Heart left ventricle (tissue), 13 donors: ENCODE data around the gene SLC24A4.

Experiments
- POLR2A ChIP-seq, 2 donors: fragments of 450-650 bp; IDR thresholded peaks; one replicate each; pipeline ENCODE4 v1.6.1; 2017; ENCODE audit warnings: antibody characterized with exemption in 2 of 2, mild to moderate bottlenecking in 2 of 2, moderate library complexity in 2 of 2
- TF ChIP-seq, protein P1 (sequence below), 12 donors: fragments of 200-600 bp; sonication (generic) in 4 of 12; IDR thresholded peaks; one replicate each; pipeline versions ENCODE4 v1.5.0 to v1.8.0; 2018 to 2022; ENCODE audit warnings: antibody characterized with exemption in 12 of 12, mild to moderate bottlenecking in 5 of 12
- donor health status: ischemic (EF 13 %, LVEDD 7.1; RV severe dilation, severe dysfunction).
- donor health status: DM: no; HTN: yes; CAD: no.
- donor health status: DM: no; HTN: no; CAD: no.
- donor health status: ischemic (EF 25% LVEDD 6.9; RV normal size, moderate dysfunction).
- donor health status: ischemic (EF 25% LVEDD 5.7; RV mildly dilated, moderate dysfunction).
- donor health status: ischemic (EF 35%, LVEDD 5.7; RV mildly dilated, moderate dysfunction).
- donor health status: nonischemic (EF 11% LVEDD 7.7; RV severe dilation, severe dysfunction).
- donor health status: DM: yes; HTN: yes; CAD: no.
- donor health status: PGD.
- donor health status: ischemic (EF 29% LVEDD 5.4; RV normal size, mild dysfunction).
- donor health status: nonischemic (EF 23%, LVEDD 6.1; RV moderate dilation, normal function).

DNA sequence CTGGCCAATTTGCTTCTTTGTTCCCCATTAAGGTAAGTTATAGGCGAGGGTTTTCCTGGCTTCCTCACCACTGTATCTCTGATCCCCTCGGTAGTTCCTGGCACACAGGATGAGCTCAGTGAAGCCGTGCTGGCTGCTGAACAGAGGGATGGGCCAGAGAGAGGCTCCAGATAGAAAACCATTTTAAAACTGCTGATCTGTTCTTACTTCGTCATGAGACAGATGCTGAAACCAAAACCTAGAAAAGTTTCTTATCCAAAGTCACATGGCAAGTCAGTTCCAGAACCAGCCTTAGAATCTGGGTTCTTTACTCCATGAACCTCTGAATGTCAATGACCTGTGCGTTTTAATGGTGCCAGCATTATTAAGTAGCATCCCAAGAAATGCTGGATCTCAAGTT lies 114.3 kb downstream of the SLC24A4 start:
- TF ChIP-seq, protein P1, sequence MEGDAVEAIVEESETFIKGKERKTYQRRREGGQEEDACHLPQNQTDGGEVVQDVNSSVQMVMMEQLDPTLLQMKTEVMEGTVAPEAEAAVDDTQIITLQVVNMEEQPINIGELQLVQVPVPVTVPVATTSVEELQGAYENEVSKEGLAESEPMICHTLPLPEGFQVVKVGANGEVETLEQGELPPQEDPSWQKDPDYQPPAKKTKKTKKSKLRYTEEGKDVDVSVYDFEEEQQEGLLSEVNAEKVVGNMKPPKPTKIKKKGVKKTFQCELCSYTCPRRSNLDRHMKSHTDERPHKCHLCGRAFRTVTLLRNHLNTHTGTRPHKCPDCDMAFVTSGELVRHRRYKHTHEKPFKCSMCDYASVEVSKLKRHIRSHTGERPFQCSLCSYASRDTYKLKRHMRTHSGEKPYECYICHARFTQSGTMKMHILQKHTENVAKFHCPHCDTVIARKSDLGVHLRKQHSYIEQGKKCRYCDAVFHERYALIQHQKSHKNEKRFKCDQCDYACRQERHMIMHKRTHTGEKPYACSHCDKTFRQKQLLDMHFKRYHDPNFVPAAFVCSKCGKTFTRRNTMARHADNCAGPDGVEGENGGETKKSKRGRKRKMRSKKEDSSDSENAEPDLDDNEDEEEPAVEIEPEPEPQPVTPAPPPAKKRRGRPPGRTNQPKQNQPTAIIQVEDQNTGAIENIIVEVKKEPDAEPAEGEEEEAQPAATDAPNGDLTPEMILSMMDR (IDR thresholded peaks at IDR 0.05) = no peak
- no peak for TF ChIP-seq POLR2A (IDR thresholded peaks at IDR 0.05)
